Activated CD8-positive, alpha-beta T cell treated with anti-CD3 and anti-CD28 coated beads for 36 hours (primary cell): ENCODE data around the gene KCNE2. TPM values are rescaled to one million over a fixed set of nuclear protein-coding genes. Genes with fewer than 3 reads are reported as not detected.
"Not testable (repeated sequence)": the region's sequence is repeated elsewhere in the genome, so short reads cannot be mapped to it uniquely, and the experiment has no call there.

Experiments
- ATAC-seq: fragments of 200-7000 bp; cut with Tn5 transposase; one replicate; pipeline ENCODE4 v1.10.0; 2021; ENCODE audit warnings: mild to moderate bottlenecking, moderate library complexity
- CTCF ChIA-PET: fragments of 350-600 bp; sonication (Branson Sonifier 250); formaldehyde crosslinking; loops from one replicate; lab custom pipeline; 2021; ENCODE audit warnings: antibody characterized with exemption; lab: Charles Lee
- POLR2A ChIA-PET: fragments of 350-600 bp; sonication (Branson Sonifier 250); formaldehyde crosslinking; loops from one replicate; lab custom pipeline; 2021; ENCODE audit warnings: antibody characterized with exemption; lab: Charles Lee
- DNase-seq: peaks from one replicate; pipeline ENCODE4 v3.0.0-alpha.2; 2020
- H3K27ac Mint-ChIP-seq: one replicate; pipeline ENCODE4 v1.8.0; 2021; ENCODE audit warnings: mild to moderate bottlenecking, mixed read lengths
- H3K27me3 Mint-ChIP-seq: one replicate; pipeline ENCODE4 v1.8.0; 2021; ENCODE audit warnings: mixed read lengths
- H3K36me3 Mint-ChIP-seq: one replicate; pipeline ENCODE4 v1.8.0; 2021; ENCODE audit warnings: low read depth, mixed read lengths
- H3K4me1 Mint-ChIP-seq: one replicate; pipeline ENCODE4 v1.8.0; 2021; ENCODE audit warnings: low read depth, mixed read lengths
- H3K4me3 Mint-ChIP-seq: one replicate; pipeline ENCODE4 v1.8.0; 2021; ENCODE audit warnings: mild to moderate bottlenecking, moderate library complexity, mixed read lengths
- H3K9me3 Mint-ChIP-seq: one replicate; pipeline ENCODE4 v1.8.0; 2021; ENCODE audit warnings: mixed read lengths
- intact Hi-C: fragments of 100-400 bp; cut with micrococcal nuclease; formaldehyde crosslinking; loops from one replicate; pipeline ENCODE4 v1.10.0; 2022
- total RNA-seq, 2 experiments: library from RNA; stranded (reverse); gene quantifications; one replicate each; pipeline ENCODE4 v1.2.3, GENCODE V29; 2021
- TF ChIP-seq, protein P1 (sequence below): fragments of 200-600 bp; IDR thresholded peaks from one replicate; pipeline ENCODE4 v1.8.0; 2022; ENCODE audit warnings: antibody characterized with exemption, mild to moderate bottlenecking

The KCNE2 gene
- total RNA-seq, 2 experiments from 2014 or later = not detected

DNA sequence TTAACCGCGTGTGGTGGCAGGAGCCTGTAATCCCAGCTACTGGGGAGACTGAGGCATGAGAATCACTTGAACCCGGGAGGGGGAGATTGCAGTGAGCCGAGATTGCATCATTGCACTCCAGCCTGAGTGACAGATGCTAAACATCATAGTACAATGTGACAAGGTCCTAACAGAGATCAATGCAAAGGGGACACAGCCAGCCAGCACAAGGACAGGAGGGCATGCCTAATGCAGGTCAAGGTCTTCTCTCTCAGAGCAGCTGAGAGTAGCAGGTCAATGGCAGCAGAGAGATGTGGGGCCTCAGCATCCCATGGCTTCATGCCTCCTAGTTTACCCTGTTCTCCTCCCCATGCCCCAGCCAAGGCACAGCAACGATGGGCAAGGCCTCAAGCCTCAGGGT lies 8.5 kb downstream of the KCNE2 start:
- ChIA-PET CTCF (interaction anchor here (1.5 kb wide), 1 partner anchor 10 kb away, joined by 9 read pairs; no protein-coding TSS in a partner anchor), POLR2A (interaction anchor here (1.2 kb wide), 1 partner anchor 9 kb away, joined by 5 read pairs; no protein-coding TSS in a partner anchor)
- TF ChIP-seq, protein P1, sequence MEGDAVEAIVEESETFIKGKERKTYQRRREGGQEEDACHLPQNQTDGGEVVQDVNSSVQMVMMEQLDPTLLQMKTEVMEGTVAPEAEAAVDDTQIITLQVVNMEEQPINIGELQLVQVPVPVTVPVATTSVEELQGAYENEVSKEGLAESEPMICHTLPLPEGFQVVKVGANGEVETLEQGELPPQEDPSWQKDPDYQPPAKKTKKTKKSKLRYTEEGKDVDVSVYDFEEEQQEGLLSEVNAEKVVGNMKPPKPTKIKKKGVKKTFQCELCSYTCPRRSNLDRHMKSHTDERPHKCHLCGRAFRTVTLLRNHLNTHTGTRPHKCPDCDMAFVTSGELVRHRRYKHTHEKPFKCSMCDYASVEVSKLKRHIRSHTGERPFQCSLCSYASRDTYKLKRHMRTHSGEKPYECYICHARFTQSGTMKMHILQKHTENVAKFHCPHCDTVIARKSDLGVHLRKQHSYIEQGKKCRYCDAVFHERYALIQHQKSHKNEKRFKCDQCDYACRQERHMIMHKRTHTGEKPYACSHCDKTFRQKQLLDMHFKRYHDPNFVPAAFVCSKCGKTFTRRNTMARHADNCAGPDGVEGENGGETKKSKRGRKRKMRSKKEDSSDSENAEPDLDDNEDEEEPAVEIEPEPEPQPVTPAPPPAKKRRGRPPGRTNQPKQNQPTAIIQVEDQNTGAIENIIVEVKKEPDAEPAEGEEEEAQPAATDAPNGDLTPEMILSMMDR = no peak
- Mint-ChIP-seq H3K4me3 (no peak overlapping the region), H3K9me3 (no peaks in the 10 kb centered on the region), H3K4me1 (peaks cover 2% of the 10 kb centered on the region), H3K36me3 (no peaks in the 10 kb centered on the region), H3K27ac (no peak overlapping the region), H3K27me3 (peaks cover 5% of the 10 kb centered on the region)
- intact Hi-C loops = no loop called here
- DNase-seq (no peak), ATAC-seq (no peak)

DNA sequence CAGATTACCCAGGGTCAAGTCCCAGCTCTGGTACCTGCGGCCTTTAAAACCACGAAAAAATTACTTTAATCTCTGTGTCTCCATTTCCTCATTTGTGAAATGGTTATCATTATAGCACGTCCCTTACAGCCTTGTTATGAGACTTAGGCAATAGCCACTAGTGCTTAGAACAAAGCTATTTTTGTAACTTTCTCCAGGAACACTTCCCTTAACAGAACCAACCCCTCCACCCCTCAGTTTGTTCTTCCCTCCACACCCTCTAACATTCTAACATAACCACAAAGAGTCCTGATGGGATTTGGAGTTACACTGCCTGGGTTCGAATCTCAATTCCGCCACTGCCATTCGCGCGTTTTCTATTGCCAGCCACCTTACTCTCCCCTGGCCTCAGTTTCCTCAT lies 10.7 kb downstream of the KCNE2 start:
- H3K9me3 Mint-ChIP-seq, H3K27me3 Mint-ChIP-seq, H3K4me1 Mint-ChIP-seq, intact Hi-C loops, POLR2A ChIA-PET, H3K4me3 Mint-ChIP-seq, H3K27ac Mint-ChIP-seq, DNase-seq, ATAC-seq, H3K36me3 Mint-ChIP-seq, CTCF ChIA-PET: not testable (repeated sequence)

DNA sequence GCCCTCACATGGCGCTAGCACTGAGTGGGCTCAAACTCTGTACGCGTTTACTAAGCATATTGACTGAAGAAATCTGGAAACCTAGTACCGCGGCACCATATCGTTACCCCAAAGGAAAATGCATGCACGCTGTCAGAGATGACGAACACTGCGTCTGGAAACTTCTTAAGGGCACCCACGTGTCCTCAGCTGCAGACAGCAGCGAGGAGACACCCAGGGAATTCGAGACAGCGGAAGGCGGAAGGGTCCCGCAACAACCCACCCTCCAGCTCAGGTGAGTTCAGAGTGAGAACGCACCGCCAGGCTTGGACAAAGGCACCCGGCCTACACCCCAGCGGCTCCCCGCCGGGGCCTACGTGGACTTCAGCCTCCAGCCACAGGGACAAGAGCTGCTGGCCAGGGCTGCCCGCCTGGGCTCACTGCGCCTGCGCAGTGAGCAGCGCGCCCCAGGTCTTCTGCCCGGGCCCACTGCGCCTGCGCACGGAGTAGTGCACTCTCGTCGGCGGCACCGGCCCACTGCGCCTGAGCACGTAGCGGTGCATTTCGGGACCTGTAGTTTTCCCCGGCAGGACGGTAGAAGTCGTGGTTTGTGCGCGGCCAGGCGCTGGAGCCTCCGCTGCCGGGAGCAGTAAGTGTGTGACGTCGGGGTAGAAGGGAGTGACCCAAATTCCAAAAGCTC lies 11.3 kb downstream of the KCNE2 start, which contains the start of gene SMIM11:
TSS of gene SMIM11 (plus strand) at position 568 of the 679 bp plus-strand sequence. CDS start 3,998 bp downstream, outside the sequence.
- intact Hi-C loops, CTCF ChIA-PET: not testable (repeated sequence)

DNA sequence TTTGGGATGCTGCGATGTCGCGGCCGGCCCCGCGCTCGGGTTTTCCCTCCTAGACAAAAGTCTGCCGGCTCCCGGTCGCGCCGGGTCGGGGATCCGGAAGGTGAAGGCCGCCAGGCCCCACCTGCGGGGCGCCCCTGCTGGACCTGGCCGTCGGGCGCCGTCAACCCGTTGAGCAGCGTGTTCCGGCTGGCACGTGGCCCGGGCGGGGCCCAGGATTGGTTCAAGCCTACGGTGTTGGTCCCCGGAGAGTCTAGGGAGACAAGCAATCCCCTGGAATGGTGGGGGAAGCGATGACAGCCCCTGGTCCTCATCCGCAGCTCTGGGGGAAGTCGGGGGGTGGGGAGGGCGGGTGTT lies 11.8 kb downstream of the KCNE2 start:
- DNase-seq, CTCF ChIA-PET, H3K9me3 Mint-ChIP-seq, H3K4me1 Mint-ChIP-seq, POLR2A ChIA-PET, H3K27me3 Mint-ChIP-seq, H3K27ac Mint-ChIP-seq, intact Hi-C loops, H3K4me3 Mint-ChIP-seq, H3K36me3 Mint-ChIP-seq: not testable (repeated sequence)
- ATAC-seq = peak; percentile 79

More for the DNA sequence above, 11.3 kb downstream of the KCNE2 start, which contains the start of gene SMIM11:
- H3K9me3 Mint-ChIP-seq, H3K4me1 Mint-ChIP-seq, H3K27me3 Mint-ChIP-seq, DNase-seq, H3K36me3 Mint-ChIP-seq, H3K4me3 Mint-ChIP-seq, POLR2A ChIA-PET, H3K27ac Mint-ChIP-seq: not testable (repeated sequence)
- ATAC-seq = peak; percentile 97

DNA sequence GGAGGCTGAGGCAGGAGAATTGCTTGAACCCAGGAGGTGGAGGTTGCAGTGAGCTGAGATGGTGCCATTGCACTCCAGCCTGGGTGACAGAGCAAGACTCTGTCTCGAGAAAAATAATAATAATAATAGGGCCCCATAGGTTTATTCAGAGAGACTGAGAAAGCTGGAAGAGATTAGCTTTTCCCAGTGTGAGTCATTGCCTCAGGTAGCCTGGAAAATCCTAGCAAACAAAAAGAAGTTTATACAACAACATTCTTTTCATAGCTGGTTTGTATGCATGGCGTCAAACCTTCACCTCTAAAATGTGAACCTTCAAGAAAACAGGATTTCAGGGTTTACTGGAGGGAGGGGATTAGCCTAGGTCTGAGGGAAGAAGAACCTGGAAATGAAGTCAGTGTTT lies 19.3 kb downstream of the KCNE2 start:
- H3K9me3 Mint-ChIP-seq, intact Hi-C loops, H3K27ac Mint-ChIP-seq, POLR2A ChIA-PET, H3K27me3 Mint-ChIP-seq, H3K4me1 Mint-ChIP-seq, H3K4me3 Mint-ChIP-seq, CTCF ChIA-PET, ATAC-seq, DNase-seq, H3K36me3 Mint-ChIP-seq: not testable (repeated sequence)

DNA sequence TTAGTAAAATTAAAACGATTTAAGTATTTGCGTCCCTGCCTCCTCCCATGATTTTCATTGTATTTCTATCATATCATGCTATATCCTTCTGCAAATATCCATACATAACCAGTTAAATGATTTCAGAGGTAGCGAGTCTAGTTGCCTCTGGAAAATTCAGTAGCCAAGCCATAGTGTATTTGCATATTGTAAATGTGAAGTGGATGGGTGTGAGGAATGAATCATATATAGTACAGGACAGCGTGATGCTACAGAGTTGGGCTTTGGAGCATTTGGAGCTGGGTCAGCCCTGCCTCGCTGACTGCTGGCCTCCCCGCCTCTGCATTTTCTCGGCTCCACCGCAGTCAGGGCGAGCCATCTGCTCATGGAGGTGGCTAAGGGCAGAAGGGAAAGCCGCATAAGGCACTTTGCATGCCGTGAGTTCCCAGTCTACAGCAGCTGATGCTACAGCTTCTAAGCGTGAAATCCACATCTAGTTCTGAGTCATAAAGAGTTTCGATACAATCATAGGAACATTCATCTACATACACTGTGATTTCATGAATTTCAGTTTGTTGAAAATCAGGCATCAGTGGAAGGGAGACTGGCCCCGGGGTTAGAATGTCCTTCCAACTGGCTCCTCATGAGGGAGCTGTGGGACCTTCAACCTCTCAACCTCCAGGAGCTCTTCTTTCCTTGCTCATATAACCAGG lies 20.1 kb downstream of the KCNE2 start:
- POLR2A ChIA-PET, CTCF ChIA-PET, intact Hi-C loops, H3K4me3 Mint-ChIP-seq, H3K4me1 Mint-ChIP-seq, H3K36me3 Mint-ChIP-seq, H3K27me3 Mint-ChIP-seq, H3K27ac Mint-ChIP-seq, DNase-seq, H3K9me3 Mint-ChIP-seq: not testable (repeated sequence)
- peak; percentile 92 for ATAC-seq

DNA sequence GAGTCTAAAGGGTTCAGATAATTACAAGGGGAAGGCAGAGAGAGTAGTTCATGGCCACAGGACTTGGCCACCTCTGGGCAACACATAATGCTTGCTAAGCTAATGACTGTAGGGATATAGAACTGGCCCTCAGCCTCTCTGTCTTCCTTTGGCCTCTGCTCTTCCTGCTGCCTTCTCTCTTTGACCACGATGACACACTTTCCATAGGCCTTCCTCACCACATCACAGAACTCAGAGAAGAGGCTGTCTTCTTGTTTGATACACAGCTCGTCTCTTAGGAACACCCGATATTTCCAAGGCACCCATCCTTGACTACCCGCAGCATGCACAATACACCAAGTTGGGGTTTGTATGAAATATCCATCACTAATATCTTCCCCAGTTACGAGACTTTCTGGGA lies 36.7 kb downstream of the KCNE2 start:
- DNase-seq, H3K4me3 Mint-ChIP-seq, H3K9me3 Mint-ChIP-seq, H3K4me1 Mint-ChIP-seq, H3K36me3 Mint-ChIP-seq, H3K27me3 Mint-ChIP-seq, CTCF ChIA-PET, H3K27ac Mint-ChIP-seq, POLR2A ChIA-PET, intact Hi-C loops: not testable (repeated sequence)
- peak; percentile 27 for ATAC-seq

DNA sequence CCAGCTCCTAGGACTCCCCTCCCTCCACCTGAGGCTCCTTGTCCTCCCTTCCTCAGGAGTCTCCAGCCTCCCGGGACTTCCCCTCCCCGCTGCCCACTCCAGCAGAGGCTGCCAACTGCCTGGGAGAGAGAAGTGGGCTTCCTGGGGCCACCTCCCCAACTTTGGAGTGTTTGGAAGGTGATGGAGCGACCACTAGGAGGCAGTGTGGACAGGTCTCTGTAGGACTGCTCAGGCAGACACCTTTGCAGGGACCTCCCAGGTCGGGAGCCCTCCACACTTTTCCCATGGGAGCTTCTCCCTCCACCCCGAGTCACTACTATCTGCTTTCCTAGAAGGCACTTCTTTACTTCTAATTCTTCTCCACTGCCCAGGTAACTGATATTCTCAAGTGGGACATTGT lies 40.9 kb downstream of the KCNE2 start:
- intact Hi-C loops, H3K27me3 Mint-ChIP-seq, H3K4me3 Mint-ChIP-seq, H3K27ac Mint-ChIP-seq, H3K9me3 Mint-ChIP-seq, ATAC-seq, H3K4me1 Mint-ChIP-seq, DNase-seq, CTCF ChIA-PET, POLR2A ChIA-PET, H3K36me3 Mint-ChIP-seq: not testable (repeated sequence)

DNA sequence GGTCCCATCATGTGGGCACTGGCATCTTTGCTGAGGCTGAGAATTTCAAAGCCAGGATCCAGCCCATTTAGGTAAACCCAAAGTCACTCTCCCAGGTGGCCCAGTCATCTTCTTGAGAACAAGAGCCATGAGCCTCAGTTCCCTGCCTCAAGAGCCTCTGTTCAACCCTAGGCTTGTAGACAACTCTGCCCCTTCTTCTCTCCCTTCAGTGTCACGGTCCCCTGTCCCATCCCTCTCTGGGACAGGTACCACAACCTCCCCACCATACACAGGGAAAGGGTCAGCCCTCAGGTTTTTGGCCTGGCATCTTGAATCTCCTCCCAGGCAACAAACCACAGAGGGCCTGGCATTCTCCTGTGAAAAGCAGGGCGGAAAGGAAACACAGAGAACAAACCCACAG lies 41.9 kb downstream of the KCNE2 start:
- H3K9me3 Mint-ChIP-seq, H3K27me3 Mint-ChIP-seq, H3K4me1 Mint-ChIP-seq, intact Hi-C loops, DNase-seq, ATAC-seq, POLR2A ChIA-PET, H3K27ac Mint-ChIP-seq, H3K36me3 Mint-ChIP-seq, H3K4me3 Mint-ChIP-seq, CTCF ChIA-PET: not testable (repeated sequence)

DNA sequence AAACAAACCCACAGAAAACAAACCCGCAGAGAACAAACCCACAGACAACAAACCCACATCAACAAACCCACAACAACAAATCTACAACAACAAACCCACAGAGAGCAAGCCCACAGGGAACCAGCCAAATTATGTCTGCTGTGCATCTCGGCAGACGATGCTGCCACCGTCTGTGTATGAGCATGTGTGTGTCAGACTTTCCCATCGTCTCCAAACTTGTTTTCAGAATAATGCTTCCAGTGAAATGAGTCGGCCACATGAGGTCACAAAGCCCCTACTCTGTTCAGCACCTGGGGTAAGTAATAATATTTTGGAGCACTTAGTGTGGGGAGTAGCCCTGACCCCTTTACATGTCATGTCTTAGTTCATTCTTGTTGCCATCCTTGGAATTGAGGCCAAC lies 42.3 kb downstream of the KCNE2 start:
- H3K36me3 Mint-ChIP-seq, H3K4me3 Mint-ChIP-seq, POLR2A ChIA-PET, H3K27me3 Mint-ChIP-seq, intact Hi-C loops, H3K9me3 Mint-ChIP-seq, H3K4me1 Mint-ChIP-seq, H3K27ac Mint-ChIP-seq, CTCF ChIA-PET, DNase-seq: not testable (repeated sequence)
- peak; percentile 45 for ATAC-seq

DNA sequence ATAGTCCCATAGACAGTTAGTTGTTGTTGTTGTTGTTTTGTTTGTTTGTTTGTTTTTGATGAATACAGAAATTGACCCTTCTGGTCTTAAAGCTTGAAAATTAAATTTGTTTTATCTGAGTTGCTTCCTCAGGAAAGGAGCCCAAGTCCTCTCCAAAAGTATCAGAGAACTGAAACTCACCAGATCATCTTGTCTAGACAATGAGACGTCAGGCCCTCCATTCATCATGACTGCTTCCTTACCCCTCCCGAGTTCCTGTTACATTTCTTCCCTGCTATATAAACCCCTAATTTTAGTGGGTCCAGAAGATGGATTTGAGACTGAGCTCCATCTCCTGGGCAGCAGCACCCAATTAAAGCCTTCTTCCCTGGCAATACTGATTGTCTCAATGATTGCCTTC lies 42.9 kb downstream of the KCNE2 start:
- H3K27me3 Mint-ChIP-seq, H3K4me1 Mint-ChIP-seq, DNase-seq, H3K4me3 Mint-ChIP-seq, H3K36me3 Mint-ChIP-seq, intact Hi-C loops, CTCF ChIA-PET, ATAC-seq, H3K9me3 Mint-ChIP-seq, POLR2A ChIA-PET, H3K27ac Mint-ChIP-seq: not testable (repeated sequence)
